ENCODE results near the gene TUBA3D.
"Not testable (repeated sequence)": the region's sequence is repeated elsewhere in the genome, so short reads cannot be mapped to it uniquely, and the experiment has no call there.

DNA sequence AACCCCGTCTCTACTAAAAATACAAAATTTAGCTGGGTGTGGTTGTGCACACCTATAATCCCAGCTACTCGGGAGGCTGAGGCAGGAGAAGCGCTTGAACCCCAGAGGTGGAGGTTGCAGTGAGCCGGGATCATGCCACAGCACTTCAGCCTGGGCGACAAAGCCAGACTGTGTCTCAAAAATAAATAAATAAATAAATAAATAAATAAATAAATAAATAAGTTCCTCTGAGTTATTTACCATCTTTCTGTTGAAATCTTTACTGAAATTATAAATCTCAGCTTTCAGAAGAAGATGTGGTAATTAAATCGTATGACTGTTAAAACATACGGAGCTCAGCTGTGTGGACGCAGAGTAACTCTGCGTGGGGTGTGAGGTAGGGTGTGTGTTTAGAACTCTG is 27.9 kb upstream of the TUBA3D start:
- not testable (repeated sequence) for TF ChIP-seq EZH2 (IDR thresholded peaks at IDR 0.05; ENCODE audit: insufficient read depth, poor library complexity, severe bottlenecking); EZH2phosphoT487 (IDR thresholded peaks at IDR 0.05; ENCODE audit: insufficient read depth, low read depth)
